Measurements from ENCODE around the gene PYGM. TPM values are rescaled to one million over a fixed set of nuclear protein-coding genes. Genes with fewer than 3 reads are reported as not detected.

PYGM gene
- total RNA-seq, 1 experiment from 2014 or later = 3.6 TPM

- Histone ChIP-seq H3K4ac (ENCODE audit: low read depth, low read length) (no peak overlapping the region), H3K27ac (ENCODE audit: insufficient read length, low read depth, low read length) (no peak overlapping the region), H2BK15ac (ENCODE audit: low read depth, low read length) (no peak overlapping the region), H2BK20ac (ENCODE audit: low read depth, low read length, poor library complexity, severe bottlenecking) (no peak overlapping the region), H2AK5ac (ENCODE audit: insufficient read length, low read length) (no peak overlapping the region), H3K79me1 (ENCODE audit: insufficient read depth, low read depth, low read length, poor library complexity, severe bottlenecking) (peaks cover 7% of the 10 kb centered on the region), H3K4me1 (ENCODE audit: insufficient read depth, low read length) (no peaks in the 10 kb centered on the region; the same call in 1 of the 2 replicates), H3K14ac (ENCODE audit: insufficient read depth, low read length) (no peak overlapping the region), H2BK120ac (ENCODE audit: low read depth, low read length, poor library complexity, severe bottlenecking) (no peak overlapping the region), H3K4me2 (ENCODE audit: insufficient read depth, insufficient read length, low read length) (no peak overlapping the region), H4K91ac (ENCODE audit: insufficient read length, low read depth, low read length) (no peak overlapping the region), H4K5ac (ENCODE audit: insufficient read length, low read depth, low read length) (no peak overlapping the region), H3K56ac (ENCODE audit: insufficient read length, low read depth, low read length) (no peak overlapping the region), H2AFZ (ENCODE audit: low read length) (no peak overlapping the region), H3T11ph (ENCODE audit: low read length) (no peak overlapping the region), H3K79me2 (ENCODE audit: insufficient read depth, low read length) (0 out of 2 replicates have a peak, but pooled peaks cover 3% of the 10 kb centered on the region), H3K23me2 (ENCODE audit: insufficient read length, low read depth, low read length, poor library complexity, severe bottlenecking) (no peaks in the 10 kb centered on the region), H2BK12ac (ENCODE audit: insufficient read length, low read depth, low read length) (no peak overlapping the region), H3K27me3 (ENCODE audit: insufficient read depth, low read length) (no peaks in the 10 kb centered on the region), H3K18ac (ENCODE audit: insufficient read length, low read depth, low read length) (no peak overlapping the region), H4K8ac (replicated peaks; ENCODE audit: insufficient read length, low read depth, low read length) (no peak overlapping the region), H3K23ac (ENCODE audit: insufficient read length, low read depth, low read length) (no peak overlapping the region), H4K20me1 (ENCODE audit: control insufficient read depth, insufficient read depth, insufficient read length) (peaks cover 3% of the 10 kb centered on the region), H3K9me3 (ENCODE audit: control insufficient read depth, low read depth, low read length) (no peaks in the 10 kb centered on the region), H3K9ac (ENCODE audit: extremely low read depth, insufficient read length, low read length) (no peak overlapping the region), H2BK5ac (ENCODE audit: insufficient read length, low read length) (no peak overlapping the region)
- no peaks in the 10 kb centered on the region for H3K9me3 Mint-ChIP-seq
- H3K36me3 Mint-ChIP-seq (ENCODE audit: insufficient read depth in 1 of 3, low read depth in 3 of 3) = peaks cover 81 to 98% (median 97%) of the 10 kb centered on the region in 3 experiments; a peak in 6 of 7 replicates
- DNase-seq = no peak
- TF ChIP-seq CTCF (conservative IDR thresholded peaks at IDR 0.05) = no peak
- H3K4me1 Mint-ChIP-seq = peaks cover 28 to 40% of the 10 kb centered on the region in 2 experiments
- H3K27ac Mint-ChIP-seq = peak overlapping the region; percentile 27 to 72 (median 63); a peak in 5 of 7 replicates
- no peaks in the 10 kb centered on the region for H3K27me3 Mint-ChIP-seq (ENCODE audit: low read depth)
- no CpG with 5 or more reads among the region's 6 CpGs for WGBS (ENCODE audit: extremely low coverage, insufficient read length, low lambda C conversion rate)
- H3K4me3 Mint-ChIP-seq = peak overlapping the region in 1 of 2 experiments; percentile 24; a peak in 1 of 5 replicates
Observed at GRCh38 chr11:64769283-64769682, 9.5 kb upstream of the PYGM start.

Measured in H9 (cell line).